GM23248 (cell line): Measurements from ENCODE around the gene EFCC1. TPM values are rescaled to one million over a fixed set of nuclear protein-coding genes. Genes with fewer than 3 reads are reported as not detected.

Experiments
- DNase-seq: peaks from one replicate; pipeline ENCODE4 v3.0.0-alpha.2; 2015
- H2AFZ ChIP-seq: fragments of 200-600 bp; sonication (generic); 2 replicates; pipeline ENCODE4 v1.6.1; 2016; ENCODE audit warnings: antibody characterized with exemption
- H3F3A ChIP-seq: fragments of 200-600 bp; sonication (generic); 2 replicates; pipeline ENCODE4 v1.6.1; 2016; ENCODE audit warnings: mild to moderate bottlenecking, antibody characterized with exemption, mixed run types; ENCODE audit not compliant: insufficient read depth
- H3K27ac ChIP-seq: fragments of 200-600 bp; sonication (generic); 2 replicates; pipeline ENCODE4 v1.5.1; 2016; ENCODE audit warnings: mild to moderate bottlenecking
- H3K27me3 ChIP-seq: fragments of 200-600 bp; sonication (generic); replicated peaks from 2 replicates; pipeline ENCODE4 v1.6.1; 2016; ENCODE audit warnings: mild to moderate bottlenecking; ENCODE audit not compliant: insufficient read depth
- H3K36me3 ChIP-seq: fragments of 200-600 bp; sonication (generic); 2 replicates; pipeline ENCODE4 v1.6.1; 2016; ENCODE audit warnings: low read depth, mild to moderate bottlenecking
- H3K4me1 ChIP-seq: fragments of 200-600 bp; sonication (generic); 2 replicates; pipeline ENCODE4 v1.6.1; 2016; ENCODE audit warnings: mild to moderate bottlenecking; ENCODE audit not compliant: insufficient read depth
- H3K4me2 ChIP-seq: fragments of 200-600 bp; sonication (generic); one replicate; pipeline ENCODE4 v1.6.1; 2016; ENCODE audit warnings: mild to moderate bottlenecking; ENCODE audit not compliant: unreplicated experiment
- H3K4me3 ChIP-seq: fragments of 200-600 bp; sonication (generic); 2 replicates; pipeline ENCODE4 v1.5.1; 2016; ENCODE audit warnings: mild to moderate bottlenecking
- H3K79me2 ChIP-seq: fragments of 200-600 bp; sonication (generic); 2 replicates; pipeline ENCODE4 v1.6.1; 2016; ENCODE audit warnings: mild to moderate bottlenecking; ENCODE audit not compliant: insufficient read depth
- H3K9ac ChIP-seq: fragments of 200-600 bp; sonication (generic); 2 replicates; pipeline ENCODE4 v1.6.1; 2016; ENCODE audit warnings: mild to moderate bottlenecking
- H3K9me2 ChIP-seq: fragments of 200-600 bp; sonication (generic); 2 replicates; pipeline ENCODE4 v1.6.1; 2016; ENCODE audit warnings: mixed run types, mild to moderate bottlenecking, moderate library complexity; ENCODE audit not compliant: insufficient read depth
- H3K9me3 ChIP-seq: fragments of 200-600 bp; sonication (generic); one replicate; pipeline ENCODE4 v1.6.1; 2017; ENCODE audit warnings: low read depth
- H4K20me1 ChIP-seq: fragments of 200-600 bp; sonication (generic); 2 replicates; pipeline ENCODE4 v1.6.0; 2016; ENCODE audit not compliant: insufficient read depth
- EZH2 ChIP-seq: fragments of 200-600 bp; sonication (generic); IDR thresholded peaks from 2 replicates; pipeline ENCODE4 v1.6.1; 2018; ENCODE audit warnings: antibody characterized with exemption, mild to moderate bottlenecking; ENCODE audit not compliant: insufficient read depth, poor library complexity, severe bottlenecking
- EZH2phosphoT487 ChIP-seq: fragments of 200-600 bp; sonication (generic); IDR thresholded peaks from 2 replicates; pipeline ENCODE4 v1.6.1; 2018; ENCODE audit warnings: antibody characterized with exemption, moderate library complexity, mild to moderate bottlenecking, low read depth; ENCODE audit not compliant: insufficient read depth
- WGBS, 2 experiments: methylation state at CpG; one replicate each; pipeline ENCODE4 v1.1.6; 2015 to 2017; ENCODE audit warnings: low lambda C conversion rate in 2 of 2, low coverage in 1 of 2; ENCODE audit errors: missing lambda C conversion rate in 2 of 2; 5-methylcytosine and 5-hydroxymethylcytosine counted together
- in situ Hi-C: fragments of 300-500 bp; cut with MboI; formaldehyde crosslinking; loops from 2 replicates; pipeline ENCODE4 v1.15.0; 2020
- polyA plus RNA-seq: library from polyadenylated mRNA; unstranded; fragments of >200 nt; fragmentation: Nextera tagmentation; extraction: Ambion mirVana; gene quantifications from 2 replicates; pipeline ENCODE4 v1.2.1, GENCODE V29; 2016
- total RNA-seq: library from RNA; depleted of rRNA; stranded (reverse); fragments of >200 nt; shearing (Covaris generic); gene quantifications from 2 replicates; pipeline ENCODE4 v1.2.3, GENCODE V29; 2014

EFCC1 gene
- total and polyA plus RNA-seq, 2 experiments from 2014 or later: not detected

DNA sequence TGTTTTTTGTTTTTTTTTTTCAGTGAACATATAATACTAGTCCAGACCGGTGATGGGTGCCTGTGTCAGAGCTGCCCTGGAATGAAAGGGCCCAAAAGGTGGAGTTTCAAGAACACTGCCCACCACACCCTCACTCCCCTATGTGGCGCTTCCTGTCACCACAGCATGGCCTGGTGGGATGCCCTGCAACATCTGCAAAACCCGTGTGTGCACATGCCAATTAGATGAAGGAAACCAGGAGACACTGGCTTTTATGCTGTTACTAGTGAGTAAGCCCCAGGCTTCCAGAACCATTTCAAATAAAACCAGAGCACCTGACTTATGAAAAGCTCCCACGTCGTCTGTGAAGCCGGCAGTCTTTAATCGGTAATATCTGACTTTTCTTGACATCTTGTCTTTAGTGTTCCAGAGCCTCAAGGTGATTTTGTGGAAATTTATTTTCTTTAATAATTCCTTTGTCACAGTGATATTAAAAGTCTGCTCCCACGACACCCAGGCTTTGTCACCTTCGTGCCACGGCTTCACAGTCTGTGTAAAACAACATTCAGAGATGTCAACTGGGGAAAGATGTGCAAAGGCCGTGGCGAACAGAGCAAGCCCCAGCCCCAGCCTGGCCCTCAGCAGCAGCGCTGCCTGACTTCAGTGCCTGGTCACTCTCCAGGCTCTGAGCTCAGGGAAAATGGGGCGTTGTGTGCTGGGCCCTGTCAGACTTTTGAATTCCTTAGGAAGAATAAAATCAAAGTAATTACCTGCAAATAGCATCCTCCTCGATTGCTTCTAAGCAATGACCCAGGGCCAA lies 13.6 kb upstream of the EFCC1 start:
- no peak overlapping the region for H3K4me3 ChIP-seq
- H3K79me2 ChIP-seq: no peaks in the 10 kb centered on the region
- H3K27ac ChIP-seq: no peak overlapping the region
- peaks cover 6% of the 10 kb centered on the region; the same call in 1 of the 2 replicates for H3K27me3 ChIP-seq
- H3F3A ChIP-seq: no peaks in the 10 kb centered on the region
- WGBS, 2 experiments: 69 to 71% methylated on average over 15 of the region's 15 CpGs
- H3K9me2 ChIP-seq: no peaks in the 10 kb centered on the region
- H3K36me3 ChIP-seq: no peaks in the 10 kb centered on the region
- no peak overlapping the region for H2AFZ ChIP-seq
- H3K9me3 ChIP-seq: no peaks in the 10 kb centered on the region
- no peak for TF ChIP-seq EZH2phosphoT487
- TF ChIP-seq EZH2: no peak
- no peak overlapping the region for H3K4me2 ChIP-seq
- H3K4me1 ChIP-seq: no peaks in the 10 kb centered on the region
- no peak for DNase-seq
- no peaks in the 10 kb centered on the region for H4K20me1 ChIP-seq
- in situ Hi-C loops: no loop called here
- no peak overlapping the region for H3K9ac ChIP-seq

GRCh38 chr3:128988286-128988685 lies 12.8 kb upstream of the EFCC1 start:
- no peaks in the 10 kb centered on the region for H3K36me3 ChIP-seq
- 75 to 80% methylated on average over 8 of the region's 8 CpGs for whole genome bisulfite sequencing, 2 experiments
- H3K9me2 ChIP-seq: no peaks in the 10 kb centered on the region
- no peaks in the 10 kb centered on the region for H3K9me3 ChIP-seq
- H3K79me2 ChIP-seq: no peaks in the 10 kb centered on the region
- no peak for DNase-seq
- no peak for TF ChIP-seq EZH2
- TF ChIP-seq EZH2phosphoT487: no peak
- H3K4me3 ChIP-seq: no peak overlapping the region
- in situ Hi-C loops: no loop called here
- H3K4me1 ChIP-seq: no peaks in the 10 kb centered on the region
- H3K9ac ChIP-seq: no peak overlapping the region
- H2AFZ ChIP-seq: no peak overlapping the region
- H3K27me3 ChIP-seq: peaks cover 8% of the 10 kb centered on the region; the same call in 1 of the 2 replicates
- H3K4me2 ChIP-seq: no peak overlapping the region
- no peak overlapping the region for H3K27ac ChIP-seq
- no peaks in the 10 kb centered on the region for H4K20me1 ChIP-seq
- no peaks in the 10 kb centered on the region for H3F3A ChIP-seq

GRCh38 chr3:128991355-128991895 lies 9.7 kb upstream of the EFCC1 start:
- no peaks in the 10 kb centered on the region for H4K20me1 ChIP-seq
- DNase-seq: no peak
- H3K9me3 ChIP-seq: no peaks in the 10 kb centered on the region
- no peaks in the 10 kb centered on the region for H3K36me3 ChIP-seq
- H3K4me3 ChIP-seq: no peak overlapping the region
- H2AFZ ChIP-seq: no peak overlapping the region
- no peaks in the 10 kb centered on the region for H3K9me2 ChIP-seq
- in situ Hi-C loops: no loop called here
- H3K79me2 ChIP-seq: no peaks in the 10 kb centered on the region
- no peak for TF ChIP-seq EZH2
- TF ChIP-seq EZH2phosphoT487: no peak
- H3K9ac ChIP-seq: no peak overlapping the region
- H3K4me2 ChIP-seq: no peak overlapping the region
- no peaks in the 10 kb centered on the region for H3K4me1 ChIP-seq
- H3F3A ChIP-seq: no peaks in the 10 kb centered on the region
- peaks cover 23% of the 10 kb centered on the region for H3K27me3 ChIP-seq
- 84 to 86% methylated on average over 18 of the region's 18 CpGs for WGBS, 2 experiments
- H3K27ac ChIP-seq: no peak overlapping the region

DNA sequence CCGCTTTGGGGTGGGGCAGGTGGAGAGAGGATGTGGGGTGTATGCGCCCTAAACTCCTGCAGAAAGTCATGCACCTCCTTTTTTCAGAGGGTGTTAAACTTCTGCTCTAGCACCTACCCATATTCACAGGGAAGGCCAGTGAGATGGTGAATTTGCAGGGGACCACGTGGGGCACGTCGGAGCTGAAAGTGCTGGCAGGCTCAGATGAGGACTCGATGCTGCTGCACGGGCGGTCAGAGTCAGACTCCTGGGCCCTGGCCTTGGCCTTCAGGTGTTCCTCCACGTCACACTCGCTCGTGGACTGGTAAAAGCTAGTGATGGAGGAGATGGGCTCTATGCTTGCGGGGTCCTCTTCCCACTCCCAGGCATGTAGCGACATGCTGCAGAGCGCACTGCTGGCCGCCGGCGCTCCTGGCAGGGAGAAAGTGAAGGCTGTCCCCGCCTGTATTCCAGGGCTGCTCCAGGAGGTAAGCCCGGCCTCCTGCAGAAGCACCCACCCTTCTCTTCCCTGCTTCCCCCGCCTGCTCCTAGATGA lies 8.1 kb upstream of the EFCC1 start:
- Histone ChIP-seq H3K27ac (no peak overlapping the region), H3K9me2 (no peaks in the 10 kb centered on the region), H2AFZ (no peak overlapping the region), H4K20me1 (no peaks in the 10 kb centered on the region), H3K9me3 (no peaks in the 10 kb centered on the region), H3K79me2 (no peaks in the 10 kb centered on the region), H3K4me1 (no peaks in the 10 kb centered on the region), H3K9ac (no peak overlapping the region), H3F3A (no peaks in the 10 kb centered on the region), H3K36me3 (no peaks in the 10 kb centered on the region), H3K4me3 (no peak overlapping the region), H3K27me3 (peaks cover 38% of the 10 kb centered on the region), H3K4me2 (no peak overlapping the region)
- 57 to 67% methylated on average over 19 to 20 of the region's 20 CpGs for WGBS, 2 experiments
- in situ Hi-C loops: no loop called here
- no peak for TF ChIP-seq EZH2phosphoT487
- no peak for TF ChIP-seq EZH2
- DNase-seq: no peak
